Uterus (tissue), 4 donors: ENCODE data around the gene NCAPD3. TPM values are rescaled to one million over a fixed set of nuclear protein-coding genes. Genes with fewer than 3 reads are reported as not detected.

Experiments used
- DNase-seq, 2 donors: peaks; one replicate each; pipeline ENCODE4 v3.0.0-alpha.2; 2019 to 2020
- H3K27ac ChIP-seq, 2 donors: fragments of 200-600 bp; sonication (generic); 1 replicate in 1 of 2; 2 replicates in 1 of 2; pipeline ENCODE4 v1.5.1; 2016 to 2018
- H3K27me3 ChIP-seq, 2 donors: fragments of 200-600 bp; sonication (generic); one replicate each; pipeline ENCODE4 v1.5.1; 2018 to 2019; ENCODE audit warnings: control low read depth in 1 of 2
- H3K36me3 ChIP-seq, 2 donors: fragments of 200-600 bp; sonication (generic); one replicate each; pipeline ENCODE4 v1.5.1; 2019; ENCODE audit warnings: control low read depth in 1 of 2
- H3K4me1 ChIP-seq, 2 donors: fragments of 200-600 bp; sonication (generic); one replicate each; pipeline ENCODE4 v1.5.1; 2018 to 2019; ENCODE audit warnings: control low read depth in 1 of 2
- H3K4me3 ChIP-seq, 2 donors: fragments of 200-600 bp; sonication (generic); 1 replicate in 1 of 2; 2 replicates in 1 of 2; pipeline ENCODE4 v1.5.1; 2018 to 2019; ENCODE audit warnings: mild to moderate bottlenecking in 1 of 2
- H3K9me3 ChIP-seq, 2 donors: fragments of 200-600 bp; sonication (generic); one replicate each; pipeline ENCODE4 v1.5.1; 2019; ENCODE audit warnings: control low read depth in 1 of 2
- POLR2A ChIP-seq, 2 donors: fragments of 450-650 bp; IDR thresholded peaks; one replicate each; pipeline ENCODE4 v1.6.1; 2016; ENCODE audit warnings: antibody characterized with exemption in 2 of 2, mild to moderate bottlenecking in 1 of 2, moderate library complexity in 1 of 2
- intact Hi-C: fragments of 100-400 bp; cut with DNase I; formaldehyde crosslinking; loops from one replicate; pipeline ENCODE4 v1.15.1; 2023; ENCODE audit warnings: low total_unique reads
- total RNA-seq, 4 donors: library from RNA; depleted of rRNA in 3 of 4; stranded (reverse); fragments of >200 nt in 3 of 4; gene quantifications; one replicate each; pipeline versions ENCODE4 v1.1.0 to v1.2.4, GENCODE V29; 2014 to 2023
- TF ChIP-seq, protein P1 (sequence below), 4 experiments: fragments of 200-600 bp in 2 of 4; fragments of 450-650 bp in 2 of 4; sonication (generic) in 2 of 4; IDR thresholded peaks; one replicate each; pipeline ENCODE4 v1.5.1; 2016 to 2019; ENCODE audit warnings: antibody characterized with exemption in 4 of 4, mild to moderate bottlenecking in 2 of 4, moderate library complexity in 1 of 4
- donor health status: DM: yes; HTN: yes; CAD: no.

NCAPD3 gene
- total RNA-seq, 4 donors from 2014 or later = 6.4 to 27.1 (median 9.9) TPM

- no peak overlapping the region for H3K4me3 ChIP-seq
- TF ChIP-seq, protein P1, sequence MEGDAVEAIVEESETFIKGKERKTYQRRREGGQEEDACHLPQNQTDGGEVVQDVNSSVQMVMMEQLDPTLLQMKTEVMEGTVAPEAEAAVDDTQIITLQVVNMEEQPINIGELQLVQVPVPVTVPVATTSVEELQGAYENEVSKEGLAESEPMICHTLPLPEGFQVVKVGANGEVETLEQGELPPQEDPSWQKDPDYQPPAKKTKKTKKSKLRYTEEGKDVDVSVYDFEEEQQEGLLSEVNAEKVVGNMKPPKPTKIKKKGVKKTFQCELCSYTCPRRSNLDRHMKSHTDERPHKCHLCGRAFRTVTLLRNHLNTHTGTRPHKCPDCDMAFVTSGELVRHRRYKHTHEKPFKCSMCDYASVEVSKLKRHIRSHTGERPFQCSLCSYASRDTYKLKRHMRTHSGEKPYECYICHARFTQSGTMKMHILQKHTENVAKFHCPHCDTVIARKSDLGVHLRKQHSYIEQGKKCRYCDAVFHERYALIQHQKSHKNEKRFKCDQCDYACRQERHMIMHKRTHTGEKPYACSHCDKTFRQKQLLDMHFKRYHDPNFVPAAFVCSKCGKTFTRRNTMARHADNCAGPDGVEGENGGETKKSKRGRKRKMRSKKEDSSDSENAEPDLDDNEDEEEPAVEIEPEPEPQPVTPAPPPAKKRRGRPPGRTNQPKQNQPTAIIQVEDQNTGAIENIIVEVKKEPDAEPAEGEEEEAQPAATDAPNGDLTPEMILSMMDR (IDR thresholded peaks at IDR 0.05) = no peak
- TF ChIP-seq POLR2A (IDR thresholded peaks at IDR 0.05) = no peak
- H3K36me3 ChIP-seq = no peaks in the 10 kb centered on the region
- H3K27ac ChIP-seq = no peak overlapping the region
- no peak for DNase-seq
- H3K4me1 ChIP-seq = no peaks in the 10 kb centered on the region
- no peaks in the 10 kb centered on the region for H3K9me3 ChIP-seq
- H3K27me3 ChIP-seq = no peaks in the 10 kb centered on the region
- intact Hi-C loops = no loop called here
Observed at GRCh38 chr11:134155946-134156865, 67.6 kb downstream of the NCAPD3 start.

GRCh38 chr11:134155456-134155855 lies 68.3 kb downstream of the NCAPD3 start:
- TF ChIP-seq, protein P1 (IDR thresholded peaks at IDR 0.05) = no peak
- TF ChIP-seq POLR2A (IDR thresholded peaks at IDR 0.05) = no peak
- Histone ChIP-seq H3K36me3 (no peaks in the 10 kb centered on the region), H3K4me3 (no peak overlapping the region), H3K4me1 (no peaks in the 10 kb centered on the region), H3K27ac (no peak overlapping the region), H3K9me3 (no peaks in the 10 kb centered on the region), H3K27me3 (no peaks in the 10 kb centered on the region)
- intact Hi-C loops = no loop called here
- no peak for DNase-seq

GRCh38 chr11:134154441-134154840 lies 69.3 kb downstream of the NCAPD3 start:
- Histone ChIP-seq H3K36me3 (no peaks in the 10 kb centered on the region), H3K27ac (no peak overlapping the region), H3K4me1 (no peaks in the 10 kb centered on the region), H3K27me3 (no peaks in the 10 kb centered on the region), H3K4me3 (no peak overlapping the region), H3K9me3 (no peaks in the 10 kb centered on the region)
- intact Hi-C loops = no loop called here
- DNase-seq = no peak
- TF ChIP-seq POLR2A (IDR thresholded peaks at IDR 0.05) = no peak
- TF ChIP-seq, protein P1 (IDR thresholded peaks at IDR 0.05) = no peak

DNA sequence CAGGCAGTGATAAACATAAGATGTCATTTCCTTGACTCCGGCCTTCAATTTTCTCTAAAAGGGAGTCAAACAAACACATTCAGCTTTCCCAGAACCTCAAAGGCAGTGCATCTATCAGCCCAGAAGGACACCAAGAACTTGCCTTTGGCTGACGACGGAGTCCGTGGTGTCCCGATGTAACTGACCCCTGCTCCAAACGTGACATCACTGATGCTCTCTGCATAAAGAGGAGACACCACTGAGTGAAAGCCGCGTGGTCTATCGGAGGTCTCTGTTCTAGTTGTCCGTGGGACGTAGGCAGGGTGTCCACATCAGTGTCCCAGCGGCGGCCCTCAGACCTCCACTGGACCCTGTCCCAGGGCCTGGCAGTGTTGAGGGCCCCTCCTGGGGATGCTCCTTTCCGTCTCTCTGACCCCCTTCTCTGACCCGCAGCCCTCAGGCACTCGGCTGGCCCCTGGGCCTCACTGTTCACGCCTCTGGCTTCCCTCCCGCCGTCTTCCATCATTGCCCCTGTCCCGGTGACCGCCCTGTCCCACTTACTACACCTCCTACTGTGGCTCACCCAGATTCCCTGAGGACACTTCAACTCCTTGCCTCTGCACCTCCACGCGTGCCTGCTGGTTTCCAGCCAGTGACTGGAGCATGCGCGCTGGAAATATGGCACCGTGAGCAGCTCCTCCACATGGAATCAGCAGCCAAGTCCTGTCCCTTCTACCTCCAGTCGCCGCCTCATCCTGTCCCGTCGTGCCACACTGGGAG lies 70.4 kb downstream of the NCAPD3 start:
- DNase-seq = no peak
- Histone ChIP-seq H3K27me3 (no peaks in the 10 kb centered on the region), H3K36me3 (no peaks in the 10 kb centered on the region), H3K4me3 (no peak overlapping the region), H3K9me3 (no peaks in the 10 kb centered on the region), H3K27ac (no peak overlapping the region), H3K4me1 (no peaks in the 10 kb centered on the region)
- intact Hi-C loops = no loop called here
- no peak for TF ChIP-seq POLR2A (IDR thresholded peaks at IDR 0.05)
- TF ChIP-seq, protein P1 (IDR thresholded peaks at IDR 0.05) = no peak

DNA sequence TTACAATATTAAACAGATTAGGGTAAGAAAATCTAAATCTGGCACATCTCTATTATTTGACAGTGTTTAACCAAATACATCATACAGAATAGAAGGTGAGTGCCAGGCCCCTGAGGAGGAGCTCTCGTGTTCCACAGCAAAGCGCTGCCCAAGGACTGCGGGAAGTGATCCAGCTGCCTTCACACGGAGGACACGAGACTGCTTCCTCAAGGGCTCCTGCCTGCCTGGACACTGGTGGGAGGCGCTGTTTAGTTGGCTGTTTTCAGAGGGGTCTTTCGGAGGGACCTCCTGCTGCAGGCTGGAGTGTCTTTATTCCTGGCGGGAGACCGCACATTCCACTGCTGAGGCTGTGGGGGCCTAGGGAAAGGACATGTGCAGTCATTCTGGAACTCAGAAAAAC lies 71.1 kb downstream of the NCAPD3 start:
- intact Hi-C loops = no loop called here
- no peaks in the 10 kb centered on the region for H3K36me3 ChIP-seq
- no peak overlapping the region for H3K27ac ChIP-seq
- H3K4me1 ChIP-seq = no peaks in the 10 kb centered on the region
- H3K27me3 ChIP-seq = no peaks in the 10 kb centered on the region
- no peaks in the 10 kb centered on the region for H3K9me3 ChIP-seq
- no peak for DNase-seq
- H3K4me3 ChIP-seq = no peak overlapping the region
- TF ChIP-seq, protein P1 (IDR thresholded peaks at IDR 0.05) = no peak
- TF ChIP-seq POLR2A (IDR thresholded peaks at IDR 0.05) = no peak
